ENCODE results near the gene ERVMER34-1. TPM values are rescaled to one million over a fixed set of nuclear protein-coding genes. Genes with fewer than 3 reads are reported as not detected.

Gene ERVMER34-1
- total RNA-seq, 2 experiments from 2014 or later, result 0.07 TPM

DNA sequence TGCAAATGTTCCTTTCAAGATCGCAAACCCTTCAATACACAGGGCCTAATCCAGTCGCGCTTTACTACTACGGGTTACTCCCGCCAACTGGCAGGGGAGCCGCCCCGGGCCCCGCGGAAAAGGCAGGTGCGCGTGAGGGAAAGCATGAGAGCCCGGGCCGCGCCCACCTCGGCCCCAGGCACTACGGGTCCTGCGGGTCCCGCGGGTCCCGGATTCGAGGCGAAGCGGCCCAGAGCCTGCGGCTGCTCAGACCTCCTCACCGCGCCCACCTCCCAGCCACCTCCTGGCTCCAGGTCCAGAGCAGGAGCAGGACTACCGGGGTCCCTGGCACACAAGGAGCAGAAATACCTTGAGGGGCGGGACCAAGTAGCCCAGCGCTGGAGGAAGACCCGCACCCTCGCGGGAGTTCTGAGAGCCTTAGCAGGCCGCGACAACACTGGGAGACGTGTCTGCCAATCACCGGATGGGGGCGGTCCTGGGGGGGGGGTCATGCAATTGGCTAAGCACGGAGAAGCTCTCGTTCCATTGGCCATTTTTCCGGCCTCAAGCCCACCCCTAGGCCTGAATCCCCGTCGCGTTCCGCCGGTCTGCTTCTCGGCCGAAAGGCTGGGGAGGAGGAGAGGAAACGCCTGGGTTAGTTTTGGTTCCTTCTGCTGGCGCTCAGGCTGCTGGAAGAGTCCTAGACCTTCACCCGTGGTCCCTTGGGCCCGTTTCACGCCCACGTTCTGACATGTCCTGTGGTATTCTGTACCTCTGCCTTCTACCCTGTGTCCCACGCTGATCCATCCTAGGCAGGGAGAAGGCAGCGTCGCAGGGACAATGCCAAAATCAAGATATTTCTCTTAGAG is 29.0 kb downstream of the ERVMER34-1 start:
- intact Hi-C loops (cut with micrococcal nuclease), result no loop called here
- peak overlapping the region; percentile 76 for H3K4me3 Mint-ChIP-seq
- no peaks in the 10 kb centered on the region for H3K27me3 Mint-ChIP-seq
- POLR2A ChIA-PET, result interaction anchor here (0.9 to 3.2 kb wide), 4 partner anchors 10 to 140 kb away, joined by 3 to 46 read pairs (median 5); partner anchors contain the start of gene RASL11B
- peak overlapping the region; percentile 82 for H3K27ac Mint-ChIP-seq
- H3K4me1 Mint-ChIP-seq (ENCODE audit: low read depth), result peaks cover 8% of the 10 kb centered on the region
- H3K36me3 Mint-ChIP-seq (ENCODE audit: low read depth), result peaks cover 25% of the 10 kb centered on the region
- TF ChIP-seq, protein P1, sequence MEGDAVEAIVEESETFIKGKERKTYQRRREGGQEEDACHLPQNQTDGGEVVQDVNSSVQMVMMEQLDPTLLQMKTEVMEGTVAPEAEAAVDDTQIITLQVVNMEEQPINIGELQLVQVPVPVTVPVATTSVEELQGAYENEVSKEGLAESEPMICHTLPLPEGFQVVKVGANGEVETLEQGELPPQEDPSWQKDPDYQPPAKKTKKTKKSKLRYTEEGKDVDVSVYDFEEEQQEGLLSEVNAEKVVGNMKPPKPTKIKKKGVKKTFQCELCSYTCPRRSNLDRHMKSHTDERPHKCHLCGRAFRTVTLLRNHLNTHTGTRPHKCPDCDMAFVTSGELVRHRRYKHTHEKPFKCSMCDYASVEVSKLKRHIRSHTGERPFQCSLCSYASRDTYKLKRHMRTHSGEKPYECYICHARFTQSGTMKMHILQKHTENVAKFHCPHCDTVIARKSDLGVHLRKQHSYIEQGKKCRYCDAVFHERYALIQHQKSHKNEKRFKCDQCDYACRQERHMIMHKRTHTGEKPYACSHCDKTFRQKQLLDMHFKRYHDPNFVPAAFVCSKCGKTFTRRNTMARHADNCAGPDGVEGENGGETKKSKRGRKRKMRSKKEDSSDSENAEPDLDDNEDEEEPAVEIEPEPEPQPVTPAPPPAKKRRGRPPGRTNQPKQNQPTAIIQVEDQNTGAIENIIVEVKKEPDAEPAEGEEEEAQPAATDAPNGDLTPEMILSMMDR (IDR thresholded peaks at IDR 0.05), result no peak
- peak; percentile 98 for ATAC-seq
- CTCF ChIA-PET, result interaction anchor here (0.7 to 1.9 kb wide), 3 partner anchors 9 to 353 kb away, joined by 3 to 11 read pairs (median 3); no protein-coding TSS in a partner anchor
- no peaks in the 10 kb centered on the region for H3K9me3 Mint-ChIP-seq
- DNase-seq, result peak; percentile 95

DNA sequence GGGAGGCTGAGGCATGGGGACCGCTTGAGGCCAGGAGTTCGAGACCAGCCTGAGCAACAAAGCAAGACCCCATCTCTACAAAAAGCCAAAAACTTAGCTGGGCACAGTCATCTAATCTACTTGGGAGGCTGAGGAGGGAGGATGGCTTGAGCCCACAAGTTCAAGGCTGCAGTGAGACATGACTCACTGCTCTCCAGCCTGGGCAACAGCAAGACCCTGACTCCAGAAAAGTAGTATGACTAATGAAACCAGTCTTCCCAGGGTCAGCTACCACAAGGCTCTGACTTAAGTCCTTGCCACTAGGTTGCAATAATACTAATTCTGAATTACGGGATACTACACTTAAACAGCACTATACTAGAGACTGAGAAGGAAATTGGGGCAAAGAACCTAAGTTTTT is 33.1 kb downstream of the ERVMER34-1 start:
- TF ChIP-seq, protein P1 (IDR thresholded peaks at IDR 0.05), result no peak
- DNase-seq, result no peak
- intact Hi-C loops (cut with micrococcal nuclease), result no loop called here
- H3K27me3 Mint-ChIP-seq, result no peaks in the 10 kb centered on the region
- peaks cover 32% of the 10 kb centered on the region for H3K4me1 Mint-ChIP-seq (ENCODE audit: low read depth)
- ChIA-PET POLR2A (no interaction called here), CTCF (interaction anchor here (0.8 kb wide), 1 partner anchor 193 kb away, joined by 3 read pairs; no protein-coding TSS in a partner anchor)
- H3K36me3 Mint-ChIP-seq (ENCODE audit: low read depth), result peaks cover 63% of the 10 kb centered on the region
- no peak for ATAC-seq
- no peaks in the 10 kb centered on the region for H3K9me3 Mint-ChIP-seq
- peak overlapping the region; percentile 57 for H3K27ac Mint-ChIP-seq
- H3K4me3 Mint-ChIP-seq, result no peak overlapping the region

DNA sequence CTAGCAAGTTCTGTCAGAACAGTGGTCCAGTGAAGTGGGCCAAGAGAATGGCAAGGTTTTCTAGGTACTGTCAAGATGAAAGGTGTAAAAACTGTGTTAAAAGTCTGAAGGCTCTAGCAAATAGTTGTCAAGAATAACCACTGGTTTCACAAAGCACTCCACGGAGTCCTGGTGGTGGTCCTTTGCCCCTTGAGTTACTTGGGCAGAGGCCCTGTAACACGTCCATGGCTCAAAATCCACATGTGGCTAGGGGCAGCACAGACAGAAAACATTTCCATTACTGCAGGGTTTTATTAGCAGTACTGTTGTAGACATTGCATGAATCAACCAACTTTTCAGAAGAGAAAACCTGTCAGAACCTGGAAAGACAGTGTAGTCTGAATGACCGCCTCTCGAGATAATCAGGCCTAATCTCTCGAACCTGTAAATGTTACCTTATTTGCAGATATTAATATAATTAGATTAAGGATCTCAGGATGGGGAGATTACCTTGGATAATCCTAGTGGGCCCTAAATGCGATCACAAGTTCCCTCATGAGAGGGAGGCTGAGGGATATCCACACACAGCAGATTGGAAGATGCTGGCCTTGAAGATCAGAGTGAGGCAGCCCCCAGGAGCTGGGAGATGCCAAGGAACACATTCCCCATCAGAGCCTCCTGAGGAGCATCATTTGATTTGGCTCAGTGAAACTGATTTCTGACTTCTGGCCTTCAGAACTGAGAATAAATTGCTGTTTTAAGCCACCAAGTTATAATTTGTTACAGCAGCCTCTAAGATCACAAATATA is 34.7 kb downstream of the ERVMER34-1 start:
- Mint-ChIP-seq H3K27ac (peak overlapping the region; percentile 62), H3K4me3 (no peak overlapping the region), H3K4me1 (ENCODE audit: low read depth) (peaks cover 33% of the 10 kb centered on the region), H3K9me3 (no peaks in the 10 kb centered on the region), H3K27me3 (no peaks in the 10 kb centered on the region), H3K36me3 (ENCODE audit: low read depth) (peaks cover 65% of the 10 kb centered on the region)
- DNase-seq (no peak), ATAC-seq (no peak)
- ChIA-PET CTCF (no interaction called here), POLR2A (no interaction called here)
- TF ChIP-seq, protein P1 (IDR thresholded peaks at IDR 0.05), result no peak
- intact Hi-C loops (cut with micrococcal nuclease), result no loop called here

DNA sequence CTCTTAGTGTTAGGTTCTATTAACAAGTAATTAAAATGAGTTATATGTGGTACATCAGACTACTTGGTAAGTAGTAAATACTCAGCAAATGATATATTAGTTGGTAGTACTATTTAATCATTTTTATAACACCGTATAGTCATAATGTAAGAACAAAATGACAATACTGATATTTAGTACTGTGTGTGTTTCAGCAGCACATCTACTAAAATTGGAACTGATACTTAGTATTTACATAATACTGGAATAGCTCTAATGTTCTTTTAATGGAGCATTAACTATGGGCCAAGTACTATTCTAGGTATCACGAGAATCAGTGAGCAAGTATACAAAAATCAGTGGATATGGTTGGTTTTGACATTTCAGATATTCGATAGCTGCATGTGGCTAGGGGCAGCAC is 35.3 kb downstream of the ERVMER34-1 start:
- Mint-ChIP-seq H3K4me3 (peak overlapping the region; percentile 96), H3K27me3 (no peaks in the 10 kb centered on the region), H3K9me3 (no peaks in the 10 kb centered on the region), H3K27ac (peak overlapping the region; percentile 98), H3K36me3 (ENCODE audit: low read depth) (peaks cover 62% of the 10 kb centered on the region), H3K4me1 (ENCODE audit: low read depth) (peaks cover 37% of the 10 kb centered on the region)
- TF ChIP-seq, protein P1 (IDR thresholded peaks at IDR 0.05), result no peak
- DNase-seq (no peak), ATAC-seq (no peak)
- POLR2A ChIA-PET, result no interaction called here
- CTCF ChIA-PET, result no interaction called here
- intact Hi-C loops (cut with micrococcal nuclease), result no loop called here
